ENCODE data around the gene PEX11A. TPM values are rescaled to one million over a fixed set of nuclear protein-coding genes. Genes with fewer than 3 reads are reported as not detected.

The PEX11A gene
- total RNA-seq, 1 donor from 2014 or later = 5.8 TPM

- H3K36me3 ChIP-seq (ENCODE audit: control insufficient read depth, insufficient read depth, low read length) = no peaks in the 10 kb centered on the region
These were observed 42.2 kb downstream of the PEX11A start for GRCh38 chr15:89648106-89649012.

GRCh38 chr15:89647191-89647851 lies 43.2 kb downstream of the PEX11A start:
- H3K4me3 ChIP-seq (ENCODE audit: low read depth, low read length) = no peak overlapping the region
- TF ChIP-seq CTCF (IDR thresholded peaks at IDR 0.05; ENCODE audit: insufficient read depth, low read length, severe bottlenecking) = peak; percentile 93
- no peaks in the 10 kb centered on the region for H3K36me3 ChIP-seq (ENCODE audit: control insufficient read depth, insufficient read depth, low read length)
- peak; percentile 18 for FAIRE-seq
- DNase-seq (ENCODE audit: low read depth) = peak; percentile 23
- H3K27me3 ChIP-seq (ENCODE audit: control insufficient read depth, insufficient read depth, low read length) = no peaks in the 10 kb centered on the region

More at GRCh38 chr15:89648106-89649012, 42.2 kb downstream of the PEX11A start:
- Histone ChIP-seq H3K27me3 (ENCODE audit: control insufficient read depth, insufficient read depth, low read length) (no peaks in the 10 kb centered on the region), H3K4me3 (ENCODE audit: low read depth, low read length) (no peak overlapping the region)
- TF ChIP-seq CTCF (IDR thresholded peaks at IDR 0.05; ENCODE audit: insufficient read depth, low read length, severe bottlenecking) = no peak
- DNase-seq (ENCODE audit: low read depth) (no peak), FAIRE-seq (no peak)

- TF ChIP-seq CTCF (IDR thresholded peaks at IDR 0.05; ENCODE audit: insufficient read depth, low read length, severe bottlenecking) = no peak
- no peak for FAIRE-seq
- no peak for DNase-seq (ENCODE audit: low read depth)
- Histone ChIP-seq H3K36me3 (ENCODE audit: control insufficient read depth, insufficient read depth, low read length) (no peaks in the 10 kb centered on the region), H3K4me3 (ENCODE audit: low read depth, low read length) (no peak overlapping the region), H3K27me3 (ENCODE audit: control insufficient read depth, insufficient read depth, low read length) (no peaks in the 10 kb centered on the region)
These were observed 44.0 kb downstream of the PEX11A start for GRCh38 chr15:89646416-89647141.

GRCh38 chr15:89645680-89646079 lies 44.9 kb downstream of the PEX11A start:
- no peak for TF ChIP-seq CTCF (IDR thresholded peaks at IDR 0.05; ENCODE audit: insufficient read depth, low read length, severe bottlenecking)
- no peak for FAIRE-seq
- DNase-seq (ENCODE audit: low read depth) = no peak

GRCh38 chr15:89642106-89642505 lies 48.4 kb downstream of the PEX11A start:
- no peaks in the 10 kb centered on the region for H3K27me3 ChIP-seq (ENCODE audit: control insufficient read depth, insufficient read depth, low read length)
- DNase-seq (ENCODE audit: low read depth) = no peak
- no peak for TF ChIP-seq CTCF (IDR thresholded peaks at IDR 0.05; ENCODE audit: insufficient read depth, low read length, severe bottlenecking)
- no peak for FAIRE-seq
- no peaks in the 10 kb centered on the region for H3K36me3 ChIP-seq (ENCODE audit: control insufficient read depth, insufficient read depth, low read length)
- H3K4me3 ChIP-seq (ENCODE audit: low read depth, low read length) = no peak overlapping the region

More at GRCh38 chr15:89645680-89646079, 44.9 kb downstream of the PEX11A start:
- no peak overlapping the region for H3K4me3 ChIP-seq (ENCODE audit: low read depth, low read length)
- H3K36me3 ChIP-seq (ENCODE audit: control insufficient read depth, insufficient read depth, low read length) = no peaks in the 10 kb centered on the region
- H3K27me3 ChIP-seq (ENCODE audit: control insufficient read depth, insufficient read depth, low read length) = no peaks in the 10 kb centered on the region

Measured in bronchial epithelial cell (primary cell).